GM23338 (cell line): ENCODE measurements around the gene GPC6. TPM values are rescaled to one million over a fixed set of nuclear protein-coding genes. Genes with fewer than 3 reads are reported as not detected.

ENCODE experiments used
- ATAC-seq: fragments of 200-7000 bp; cut with Tn5 transposase; 3 replicates; pipeline ENCODE4 v1.9.1; 2020
- DNase-seq: peaks from one replicate; pipeline ENCODE4 v3.0.0-alpha.2; 2015; ENCODE audit warnings: low spot score
- H2AFZ ChIP-seq: fragments of 200-600 bp; sonication (generic); 2 replicates; pipeline ENCODE4 v1.8.0; 2016; ENCODE audit warnings: antibody characterized with exemption, mild to moderate bottlenecking, moderate library complexity
- H3F3A ChIP-seq: fragments of 200-600 bp; sonication (generic); replicated peaks from 2 replicates; pipeline ENCODE4 v1.8.0; 2017; ENCODE audit warnings: antibody characterized with exemption, mixed run types, low read depth
- H3K27ac ChIP-seq: fragments of 200-600 bp; sonication (generic); 2 replicates; pipeline ENCODE4 v1.6.1; 2016; ENCODE audit warnings: low read depth
- H3K27me3 ChIP-seq: fragments of 200-600 bp; sonication (generic); 2 replicates; pipeline ENCODE4 v1.8.0; 2016; ENCODE audit warnings: mild to moderate bottlenecking, mixed run types, moderate library complexity; ENCODE audit not compliant: insufficient read depth
- H3K36me3 ChIP-seq: fragments of 200-600 bp; sonication (generic); 2 replicates; pipeline ENCODE4 v1.8.0; 2016; ENCODE audit warnings: mild to moderate bottlenecking; ENCODE audit not compliant: insufficient read depth
- H3K4me1 ChIP-seq: fragments of 200-600 bp; sonication (generic); 2 replicates; pipeline ENCODE4 v1.8.0; 2016; ENCODE audit warnings: mild to moderate bottlenecking, moderate library complexity; ENCODE audit not compliant: insufficient read depth
- H3K4me2 ChIP-seq: fragments of 200-600 bp; sonication (generic); 2 replicates; pipeline ENCODE4 v1.7.1; 2017; ENCODE audit warnings: mixed run types
- H3K4me3 ChIP-seq: fragments of 200-600 bp; sonication (generic); 2 replicates; pipeline ENCODE4 v1.6.1; 2016; ENCODE audit warnings: mixed run types
- H3K79me2 ChIP-seq: fragments of 200-600 bp; sonication (generic); replicated peaks from 2 replicates; pipeline ENCODE4 v1.8.0; 2017; ENCODE audit warnings: mild to moderate bottlenecking; ENCODE audit not compliant: insufficient read depth
- H3K9me2 ChIP-seq: fragments of 200-600 bp; sonication (generic); 2 replicates; pipeline ENCODE4 v1.8.0; 2017; ENCODE audit not compliant: insufficient read depth
- H4K20me1 ChIP-seq: fragments of 200-600 bp; sonication (generic); replicated peaks from 2 replicates; pipeline ENCODE4 v1.8.0; 2017; ENCODE audit warnings: mild to moderate bottlenecking; ENCODE audit not compliant: insufficient read depth
- H3K27ac Mint-ChIP-seq: 2 replicates; pipeline ENCODE4 v1.8.0; 2020; ENCODE audit warnings: inconsistent platforms, mild to moderate bottlenecking, moderate library complexity, mixed read lengths
- H3K27me3 Mint-ChIP-seq: 3 replicates; pipeline ENCODE4 v1.8.0; 2022; ENCODE audit warnings: low read depth, mild to moderate bottlenecking, moderate library complexity, mixed read lengths, inconsistent platforms; ENCODE audit not compliant: insufficient read depth, poor library complexity
- H3K36me3 Mint-ChIP-seq: 3 replicates; pipeline ENCODE4 v1.8.0; 2021; ENCODE audit warnings: low read depth, mild to moderate bottlenecking, inconsistent platforms, moderate library complexity, mixed read lengths
- H3K4me1 Mint-ChIP-seq: 3 replicates; pipeline ENCODE4 v1.8.0; 2020; ENCODE audit warnings: mild to moderate bottlenecking, inconsistent platforms, mixed read lengths
- H3K4me3 Mint-ChIP-seq: 3 replicates; pipeline ENCODE4 v1.8.0; 2021; ENCODE audit warnings: moderate library complexity, mild to moderate bottlenecking, inconsistent platforms, mixed read lengths
- H3K9me3 Mint-ChIP-seq: 3 replicates; pipeline ENCODE4 v1.8.0; 2020; ENCODE audit warnings: moderate library complexity, mild to moderate bottlenecking, inconsistent platforms, mixed read lengths
- CREB1 ChIP-seq: fragments of 250-450 bp; sonication (Bioruptor Pico); IDR thresholded peaks from 2 replicates; pipeline ENCODE4 v1.5.0; 2020; ENCODE audit warnings: low read depth, mild to moderate bottlenecking, moderate library complexity
- EZH2 ChIP-seq: fragments of 200-600 bp; sonication (generic); IDR thresholded peaks from one replicate; pipeline ENCODE4 v1.8.0; 2017; ENCODE audit warnings: antibody characterized with exemption, mild to moderate bottlenecking, low read depth; ENCODE audit not compliant: unreplicated experiment
- EZH2phosphoT487 ChIP-seq: fragments of 200-600 bp; sonication (generic); IDR thresholded peaks from one replicate; pipeline ENCODE4 v1.8.1; 2018; ENCODE audit warnings: antibody characterized with exemption; ENCODE audit not compliant: unreplicated experiment
- JUNB ChIP-seq: IDR thresholded peaks from one replicate; pipeline ENCODE4 v1.6.1; 2016; ENCODE audit warnings: antibody characterized with exemption; ENCODE audit not compliant: unreplicated experiment
- NANOG ChIP-seq: IDR thresholded peaks from 2 replicates; pipeline ENCODE4 v1.6.1; 2016; ENCODE audit warnings: antibody characterized with exemption, borderline replicate concordance
- POLR2AphosphoS5 ChIP-seq: IDR thresholded peaks from 2 replicates; pipeline ENCODE4 v1.6.1; 2016; ENCODE audit warnings: antibody characterized with exemption, low read depth
- STAT1 ChIP-seq: IDR thresholded peaks from one replicate; pipeline ENCODE4 v1.6.1; 2016; ENCODE audit warnings: antibody characterized with exemption; ENCODE audit not compliant: unreplicated experiment
- ZNF114 ChIP-seq: fragments of 250-450 bp; sonication (Bioruptor Pico); IDR thresholded peaks from 2 replicates; pipeline ENCODE4 v1.5.0; 2020; ENCODE audit warnings: mild to moderate bottlenecking, moderate library complexity
- ZNF331 ChIP-seq: fragments of 250-450 bp; sonication (Bioruptor Pico); IDR thresholded peaks from 2 replicates; pipeline ENCODE4 v1.5.0; 2020; ENCODE audit warnings: low read depth, mild to moderate bottlenecking, moderate library complexity
- ZNF462 ChIP-seq: fragments of 250-450 bp; sonication (Bioruptor Pico); IDR thresholded peaks from 2 replicates; pipeline ENCODE4 v1.5.0; 2020; ENCODE audit warnings: mild to moderate bottlenecking, moderate library complexity
- polyA plus RNA-seq: library from polyadenylated mRNA; unstranded; fragments of >200 nt; fragmentation: Nextera tagmentation; extraction: Ambion mirVana; gene quantifications from 2 replicates; pipeline ENCODE4 v1.2.1, GENCODE V29; 2016
- total RNA-seq: library from RNA; depleted of rRNA; stranded (reverse); fragments of >200 nt; shearing (Covaris generic); gene quantifications from 2 replicates; pipeline ENCODE4 v1.2.3, GENCODE V29; 2014
- TF ChIP-seq, protein P1 (sequence below), 2 experiments: fragments of 200-600 bp in 1 of 2; sonication (generic) in 1 of 2; conservative IDR thresholded peaks; 2 replicates each; pipeline versions ENCODE4 v1.5.1 to v1.6.1; 2016 to 2017; ENCODE audit warnings: antibody characterized with exemption in 2 of 2, low read depth in 2 of 2, mild to moderate bottlenecking in 2 of 2, moderate library complexity in 1 of 2
- TF ChIP-seq, protein P2 (sequence below): IDR thresholded peaks from 2 replicates; pipeline ENCODE4 v1.6.1; 2016; ENCODE audit warnings: antibody characterized with exemption
- TF ChIP-seq, protein P3 (sequence below): IDR thresholded peaks from one replicate; pipeline ENCODE4 v1.6.1; 2018; ENCODE audit warnings: antibody characterized with exemption; ENCODE audit not compliant: unreplicated experiment

GPC6 gene
- total and polyA plus RNA-seq, 2 experiments from 2014 or later = 6.4 to 28.6 TPM

DNA sequence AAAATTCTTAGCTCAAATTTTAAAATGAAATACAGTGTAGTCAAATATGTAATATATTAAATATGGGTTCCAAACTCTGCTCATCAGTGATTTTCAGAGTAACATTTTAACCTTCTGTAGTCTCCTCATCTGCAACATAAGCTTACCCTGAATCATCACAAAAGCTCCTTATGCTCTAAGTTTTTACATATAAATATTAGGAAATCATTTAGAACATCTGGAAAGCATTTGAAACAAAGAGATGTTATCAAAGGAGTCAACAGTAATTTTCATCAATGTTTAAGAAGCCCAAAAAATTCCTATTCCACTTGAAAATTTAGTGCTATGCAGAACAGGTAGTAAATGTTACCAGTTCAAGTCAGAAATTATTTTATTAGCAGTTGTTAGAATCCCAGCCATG is 1028.1 kb downstream of the GPC6 start:
- no peaks in the 10 kb centered on the region for H4K20me1 ChIP-seq
- no peaks in the 10 kb centered on the region for H3K9me3 Mint-ChIP-seq
- no peaks in the 10 kb centered on the region for H3F3A ChIP-seq
- H3K36me3 Mint-ChIP-seq = no peaks in the 10 kb centered on the region
- H3K27me3 Mint-ChIP-seq = no peaks in the 10 kb centered on the region
- no peak overlapping the region for H3K4me3 ChIP-seq
- H3K9me2 ChIP-seq = no peaks in the 10 kb centered on the region
- no peak for DNase-seq
- no peaks in the 10 kb centered on the region for H3K4me1 ChIP-seq
- no peak overlapping the region for H3K4me3 Mint-ChIP-seq
- TF ChIP-seq, protein P1, sequence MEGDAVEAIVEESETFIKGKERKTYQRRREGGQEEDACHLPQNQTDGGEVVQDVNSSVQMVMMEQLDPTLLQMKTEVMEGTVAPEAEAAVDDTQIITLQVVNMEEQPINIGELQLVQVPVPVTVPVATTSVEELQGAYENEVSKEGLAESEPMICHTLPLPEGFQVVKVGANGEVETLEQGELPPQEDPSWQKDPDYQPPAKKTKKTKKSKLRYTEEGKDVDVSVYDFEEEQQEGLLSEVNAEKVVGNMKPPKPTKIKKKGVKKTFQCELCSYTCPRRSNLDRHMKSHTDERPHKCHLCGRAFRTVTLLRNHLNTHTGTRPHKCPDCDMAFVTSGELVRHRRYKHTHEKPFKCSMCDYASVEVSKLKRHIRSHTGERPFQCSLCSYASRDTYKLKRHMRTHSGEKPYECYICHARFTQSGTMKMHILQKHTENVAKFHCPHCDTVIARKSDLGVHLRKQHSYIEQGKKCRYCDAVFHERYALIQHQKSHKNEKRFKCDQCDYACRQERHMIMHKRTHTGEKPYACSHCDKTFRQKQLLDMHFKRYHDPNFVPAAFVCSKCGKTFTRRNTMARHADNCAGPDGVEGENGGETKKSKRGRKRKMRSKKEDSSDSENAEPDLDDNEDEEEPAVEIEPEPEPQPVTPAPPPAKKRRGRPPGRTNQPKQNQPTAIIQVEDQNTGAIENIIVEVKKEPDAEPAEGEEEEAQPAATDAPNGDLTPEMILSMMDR (conservative IDR thresholded peaks at IDR 0.05; ENCODE audit: low read depth in 2 of 2) = no peak
- no peak for TF ChIP-seq CREB1 (CRISPR knock-in tag)
- TF ChIP-seq, protein P2, sequence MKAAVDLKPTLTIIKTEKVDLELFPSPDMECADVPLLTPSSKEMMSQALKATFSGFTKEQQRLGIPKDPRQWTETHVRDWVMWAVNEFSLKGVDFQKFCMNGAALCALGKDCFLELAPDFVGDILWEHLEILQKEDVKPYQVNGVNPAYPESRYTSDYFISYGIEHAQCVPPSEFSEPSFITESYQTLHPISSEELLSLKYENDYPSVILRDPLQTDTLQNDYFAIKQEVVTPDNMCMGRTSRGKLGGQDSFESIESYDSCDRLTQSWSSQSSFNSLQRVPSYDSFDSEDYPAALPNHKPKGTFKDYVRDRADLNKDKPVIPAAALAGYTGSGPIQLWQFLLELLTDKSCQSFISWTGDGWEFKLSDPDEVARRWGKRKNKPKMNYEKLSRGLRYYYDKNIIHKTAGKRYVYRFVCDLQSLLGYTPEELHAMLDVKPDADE = no peak
- no peak for TF ChIP-seq EZH2phosphoT487
- TF ChIP-seq ZNF331 (CRISPR knock-in tag) = no peak
- no peak for TF ChIP-seq ZNF462
- TF ChIP-seq ZNF114 (CRISPR knock-in tag) = no peak
- TF ChIP-seq, protein P3, sequence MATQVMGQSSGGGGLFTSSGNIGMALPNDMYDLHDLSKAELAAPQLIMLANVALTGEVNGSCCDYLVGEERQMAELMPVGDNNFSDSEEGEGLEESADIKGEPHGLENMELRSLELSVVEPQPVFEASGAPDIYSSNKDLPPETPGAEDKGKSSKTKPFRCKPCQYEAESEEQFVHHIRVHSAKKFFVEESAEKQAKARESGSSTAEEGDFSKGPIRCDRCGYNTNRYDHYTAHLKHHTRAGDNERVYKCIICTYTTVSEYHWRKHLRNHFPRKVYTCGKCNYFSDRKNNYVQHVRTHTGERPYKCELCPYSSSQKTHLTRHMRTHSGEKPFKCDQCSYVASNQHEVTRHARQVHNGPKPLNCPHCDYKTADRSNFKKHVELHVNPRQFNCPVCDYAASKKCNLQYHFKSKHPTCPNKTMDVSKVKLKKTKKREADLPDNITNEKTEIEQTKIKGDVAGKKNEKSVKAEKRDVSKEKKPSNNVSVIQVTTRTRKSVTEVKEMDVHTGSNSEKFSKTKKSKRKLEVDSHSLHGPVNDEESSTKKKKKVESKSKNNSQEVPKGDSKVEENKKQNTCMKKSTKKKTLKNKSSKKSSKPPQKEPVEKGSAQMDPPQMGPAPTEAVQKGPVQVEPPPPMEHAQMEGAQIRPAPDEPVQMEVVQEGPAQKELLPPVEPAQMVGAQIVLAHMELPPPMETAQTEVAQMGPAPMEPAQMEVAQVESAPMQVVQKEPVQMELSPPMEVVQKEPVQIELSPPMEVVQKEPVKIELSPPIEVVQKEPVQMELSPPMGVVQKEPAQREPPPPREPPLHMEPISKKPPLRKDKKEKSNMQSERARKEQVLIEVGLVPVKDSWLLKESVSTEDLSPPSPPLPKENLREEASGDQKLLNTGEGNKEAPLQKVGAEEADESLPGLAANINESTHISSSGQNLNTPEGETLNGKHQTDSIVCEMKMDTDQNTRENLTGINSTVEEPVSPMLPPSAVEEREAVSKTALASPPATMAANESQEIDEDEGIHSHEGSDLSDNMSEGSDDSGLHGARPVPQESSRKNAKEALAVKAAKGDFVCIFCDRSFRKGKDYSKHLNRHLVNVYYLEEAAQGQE = no peak
- TF ChIP-seq NANOG = no peak
- no peak for TF ChIP-seq EZH2
- no peak for TF ChIP-seq JUNB
- no peak for TF ChIP-seq POLR2AphosphoS5
- TF ChIP-seq STAT1 = no peak
- H3K27me3 ChIP-seq = no peaks in the 10 kb centered on the region
- no peak for ATAC-seq
- H3K27ac ChIP-seq = no peak overlapping the region
- H3K4me1 Mint-ChIP-seq = peaks cover 4% of the 10 kb centered on the region; the same call in 2 of the 3 replicates
- H3K27ac Mint-ChIP-seq = no peak overlapping the region
- H3K36me3 ChIP-seq = no peaks in the 10 kb centered on the region
- H2AFZ ChIP-seq = no peak overlapping the region
- no peaks in the 10 kb centered on the region for H3K79me2 ChIP-seq
- H3K4me2 ChIP-seq = no peak overlapping the region
